ENCODE data around the gene KCTD17. TPM values are rescaled to one million over a fixed set of nuclear protein-coding genes. Genes with fewer than 3 reads are reported as not detected.

KCTD17 gene
- total RNA-seq, 1 donor from 2014 or later = 31.3 TPM

DNA sequence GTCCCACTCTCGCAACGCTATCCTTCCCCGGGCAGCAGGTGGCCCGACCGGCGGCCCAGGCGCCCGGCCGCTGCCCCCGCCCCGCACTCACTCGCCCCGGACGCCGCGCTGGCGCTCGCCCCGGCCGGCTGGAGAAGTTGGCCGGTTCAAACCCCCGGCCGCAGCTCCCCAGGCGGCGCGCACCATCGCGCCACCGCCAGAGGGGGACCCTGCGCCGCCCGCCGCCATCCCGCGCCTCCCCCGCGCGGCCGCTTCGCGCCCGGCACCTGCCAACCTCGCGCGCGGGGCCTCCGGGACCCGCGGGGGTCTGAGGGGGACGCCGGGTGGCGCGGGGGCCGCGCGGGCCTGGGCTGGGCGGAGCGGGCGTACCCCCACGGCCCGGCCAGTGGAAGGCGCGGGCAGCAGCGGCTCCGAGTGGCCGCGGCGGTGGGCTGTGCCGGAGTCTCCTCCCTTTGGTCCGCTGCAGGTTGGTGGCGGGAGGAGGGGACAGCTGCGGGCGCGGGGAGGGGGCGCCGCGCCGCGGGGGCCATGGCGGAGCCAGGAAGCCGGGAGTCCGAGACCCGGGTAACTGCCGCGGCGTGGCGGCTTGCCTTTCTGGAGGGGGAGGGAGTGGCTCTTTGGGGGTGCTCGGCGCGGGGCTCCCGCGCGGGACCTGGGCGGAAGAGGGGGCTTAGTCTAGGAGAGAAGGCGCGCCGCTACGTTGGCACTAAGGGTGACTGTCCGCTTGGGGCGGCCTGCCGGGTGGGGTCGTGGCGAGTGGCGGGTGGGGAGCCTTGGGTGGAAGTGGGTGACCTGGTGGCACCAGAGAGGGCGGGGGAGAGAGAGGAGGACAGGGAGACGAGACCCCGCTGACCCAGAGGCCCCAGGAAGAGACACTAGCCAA lies 32.0 kb upstream of the KCTD17 start, which contains the start of the genes MPST and TST:
Gene MPST, plus strand, starts transcription at position 434 of the 883 bp plus-strand sequence. Its CDS starts 95 bp downstream, at position 529.
Gene TST, minus strand, starts transcription at position 139 of the 883 bp plus-strand sequence. CDS start 715 bp downstream, outside the sequence.
- Histone ChIP-seq H2AFZ (ENCODE audit: low read depth, low read length) (peak within 1 kb of the TSS; percentile 93), H4K20me1 (ENCODE audit: insufficient read depth, low read length) (peaks cover 61% of the 10 kb centered on the region), H3K9me3 (ENCODE audit: insufficient read depth, low read depth, low read length) (no peaks in the 10 kb centered on the region), H3K79me2 (ENCODE audit: insufficient read depth, low read length) (peaks cover 30% of the 10 kb centered on the region), H3K27me3 (ENCODE audit: insufficient read depth, low read length) (no peaks in the 10 kb centered on the region), H3K27ac (ENCODE audit: low read depth, low read length) (peak within 1 kb of the TSS; percentile 66), H3K9ac (ENCODE audit: low read length) (peak within 1 kb of the TSS; percentile 86), H3K4me3 (ENCODE audit: insufficient read depth, low read depth, low read length) (peak within 1 kb of the TSS; percentile 91), H3K4me2 (ENCODE audit: low read length) (peak within 1 kb of the TSS; percentile 99), H3K36me3 (ENCODE audit: insufficient read depth, low read length) (no peaks in the 10 kb centered on the region), H3K4me1 (ENCODE audit: insufficient read depth, low read length) (peaks cover 11% of the 10 kb centered on the region)
- Mint-ChIP-seq H3K36me3 (ENCODE audit: low read depth, unreplicated experiment) (peaks cover 5% of the 10 kb centered on the region), H3K9me3 (ENCODE audit: unreplicated experiment) (no peaks in the 10 kb centered on the region), H3K27me3 (ENCODE audit: low read depth, unreplicated experiment) (no peaks in the 10 kb centered on the region), H3K27ac (ENCODE audit: unreplicated experiment) (peak within 1 kb of the TSS; percentile 84), H3K4me3 (ENCODE audit: unreplicated experiment) (peak within 1 kb of the TSS; percentile 98), H3K4me1 (ENCODE audit: low read depth, unreplicated experiment) (peaks cover 6% of the 10 kb centered on the region)
- DNase-seq (ENCODE audit: low read depth) (peak; percentile 45), FAIRE-seq (no peak)
- TF ChIP-seq, protein P1, sequence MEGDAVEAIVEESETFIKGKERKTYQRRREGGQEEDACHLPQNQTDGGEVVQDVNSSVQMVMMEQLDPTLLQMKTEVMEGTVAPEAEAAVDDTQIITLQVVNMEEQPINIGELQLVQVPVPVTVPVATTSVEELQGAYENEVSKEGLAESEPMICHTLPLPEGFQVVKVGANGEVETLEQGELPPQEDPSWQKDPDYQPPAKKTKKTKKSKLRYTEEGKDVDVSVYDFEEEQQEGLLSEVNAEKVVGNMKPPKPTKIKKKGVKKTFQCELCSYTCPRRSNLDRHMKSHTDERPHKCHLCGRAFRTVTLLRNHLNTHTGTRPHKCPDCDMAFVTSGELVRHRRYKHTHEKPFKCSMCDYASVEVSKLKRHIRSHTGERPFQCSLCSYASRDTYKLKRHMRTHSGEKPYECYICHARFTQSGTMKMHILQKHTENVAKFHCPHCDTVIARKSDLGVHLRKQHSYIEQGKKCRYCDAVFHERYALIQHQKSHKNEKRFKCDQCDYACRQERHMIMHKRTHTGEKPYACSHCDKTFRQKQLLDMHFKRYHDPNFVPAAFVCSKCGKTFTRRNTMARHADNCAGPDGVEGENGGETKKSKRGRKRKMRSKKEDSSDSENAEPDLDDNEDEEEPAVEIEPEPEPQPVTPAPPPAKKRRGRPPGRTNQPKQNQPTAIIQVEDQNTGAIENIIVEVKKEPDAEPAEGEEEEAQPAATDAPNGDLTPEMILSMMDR (IDR thresholded peaks at IDR 0.05; ENCODE audit: insufficient read depth, low read depth, low read length) = no peak
- TF ChIP-seq EZH2 (IDR thresholded peaks at IDR 0.05; ENCODE audit: insufficient read depth, low read length) = no peak

- peak; percentile 45 for DNase-seq (ENCODE audit: low read depth)
- Histone ChIP-seq H2AFZ (ENCODE audit: low read depth, low read length) (peak overlapping the region; percentile 93), H4K20me1 (ENCODE audit: insufficient read depth, low read length) (peaks cover 60% of the 10 kb centered on the region), H3K27me3 (ENCODE audit: insufficient read depth, low read length) (no peaks in the 10 kb centered on the region), H3K27ac (ENCODE audit: low read depth, low read length) (peak overlapping the region; percentile 31), H3K4me3 (ENCODE audit: insufficient read depth, low read depth, low read length) (peak overlapping the region; percentile 91), H3K79me2 (ENCODE audit: insufficient read depth, low read length) (peaks cover 30% of the 10 kb centered on the region), H3K9ac (ENCODE audit: low read length) (peak overlapping the region; percentile 86), H3K9me3 (ENCODE audit: insufficient read depth, low read depth, low read length) (no peaks in the 10 kb centered on the region), H3K36me3 (ENCODE audit: insufficient read depth, low read length) (peaks cover 3% of the 10 kb centered on the region), H3K4me1 (ENCODE audit: insufficient read depth, low read length) (peaks cover 11% of the 10 kb centered on the region), H3K4me2 (ENCODE audit: low read length) (peak overlapping the region; percentile 99)
- Mint-ChIP-seq H3K4me3 (ENCODE audit: unreplicated experiment) (peak overlapping the region; percentile 98), H3K4me1 (ENCODE audit: low read depth, unreplicated experiment) (peaks cover 6% of the 10 kb centered on the region), H3K9me3 (ENCODE audit: unreplicated experiment) (no peaks in the 10 kb centered on the region), H3K36me3 (ENCODE audit: low read depth, unreplicated experiment) (peaks cover 8% of the 10 kb centered on the region), H3K27ac (ENCODE audit: unreplicated experiment) (peak overlapping the region; percentile 84), H3K27me3 (ENCODE audit: low read depth, unreplicated experiment) (no peaks in the 10 kb centered on the region)
- FAIRE-seq = no peak
- TF ChIP-seq, protein P1 (IDR thresholded peaks at IDR 0.05; ENCODE audit: insufficient read depth, low read depth, low read length) = no peak
- no peak for TF ChIP-seq EZH2 (IDR thresholded peaks at IDR 0.05; ENCODE audit: insufficient read depth, low read length)
These were observed 31.4 kb upstream of the KCTD17 start for GRCh38 chr22:37020192-37020479.

Data from astrocyte (in vitro differentiated cells and primary cell).